ENCODE measurements around the gene LRRC75B.
"Not testable (repeated sequence)": the region's sequence is repeated elsewhere in the genome, so short reads cannot be mapped to it uniquely, and the experiment has no call there.

LRRC75B gene

DNA sequence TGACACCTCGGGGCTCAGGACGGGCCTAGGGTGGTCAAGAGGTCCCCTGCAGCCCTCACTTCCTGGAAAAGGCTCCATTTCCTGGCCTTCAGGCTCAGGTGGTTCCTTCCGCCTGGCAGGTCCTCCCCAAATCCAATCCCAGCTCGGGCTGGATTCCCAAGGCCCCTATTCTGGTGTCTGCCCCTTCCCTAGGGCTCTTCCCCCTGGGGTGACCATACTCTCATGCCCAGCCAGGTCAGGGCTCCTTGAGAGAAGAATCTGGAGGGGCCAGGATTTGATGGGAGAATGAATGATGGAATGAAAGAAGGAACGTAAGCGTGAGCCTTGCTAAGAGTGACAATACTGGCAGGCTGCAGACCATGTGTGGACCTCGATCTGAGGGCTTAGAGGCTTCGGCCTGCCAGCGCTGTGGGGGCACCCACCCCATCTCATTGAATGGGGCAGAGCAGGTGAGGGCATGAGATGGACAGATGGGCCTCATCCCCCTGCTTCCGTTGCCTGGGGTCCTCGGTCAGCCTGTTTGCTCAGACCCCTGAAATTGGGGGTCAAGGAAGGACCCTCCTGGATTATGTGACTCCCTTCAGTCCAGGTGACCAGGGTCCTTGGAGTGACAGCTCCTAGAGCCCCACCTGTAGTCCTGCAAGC, 9.4 kb upstream of the LRRC75B start:
- DNase-seq (ENCODE audit: low read depth in 2 of 2) = not testable (repeated sequence)

DNA sequence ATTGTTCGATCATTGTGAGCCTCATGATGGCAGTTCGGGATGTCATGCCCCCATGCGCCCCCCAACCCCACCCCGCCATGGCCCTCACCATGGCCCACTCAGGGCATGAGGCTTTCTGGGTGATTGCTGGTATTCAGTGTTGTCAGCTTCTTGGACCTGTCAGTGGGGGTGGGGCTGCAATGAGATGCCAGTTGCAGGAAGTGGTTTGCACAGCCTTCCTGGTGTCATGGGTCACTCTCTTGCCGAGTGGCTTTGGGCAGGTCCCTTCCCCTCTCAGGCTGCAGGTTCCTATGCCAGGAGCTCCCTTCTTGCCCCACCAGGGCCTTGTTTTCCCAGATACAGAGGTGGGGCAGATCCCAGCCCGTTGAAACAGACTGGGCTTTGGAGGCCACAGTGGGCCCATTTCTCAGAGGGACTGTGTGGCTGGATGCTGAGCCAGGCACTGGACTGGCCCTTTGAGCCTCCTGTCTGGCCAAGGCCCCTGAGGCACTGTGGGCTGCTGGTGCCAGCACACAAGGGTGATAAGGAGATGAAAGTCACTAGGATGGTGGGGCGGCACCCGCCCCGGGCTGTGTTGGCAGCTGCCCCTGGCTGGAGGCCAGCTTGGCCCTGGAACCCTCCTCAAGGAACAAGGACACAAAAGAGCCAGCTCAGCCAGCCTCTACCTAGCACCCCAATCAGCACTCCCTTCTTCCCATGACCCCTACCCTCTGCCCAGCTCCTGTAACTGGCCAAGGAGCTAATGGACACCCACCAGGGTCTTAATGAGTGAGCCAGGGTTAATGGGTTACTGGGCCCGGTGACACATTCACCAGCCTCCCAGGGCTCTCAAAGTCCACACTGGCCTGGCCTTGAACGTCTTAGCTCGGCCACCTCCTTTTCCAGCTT, 8.6 kb upstream of the LRRC75B start:
- DNase-seq (ENCODE audit: low read depth in 2 of 2) = no peak

- not testable (repeated sequence) for DNase-seq (ENCODE audit: low read depth in 2 of 2)
Observed at GRCh38 chr22:24599958-24600715, 7.3 kb upstream of the LRRC75B start.

GRCh38 chr22:24599514-24599913, 6.6 kb upstream of the LRRC75B start:
- DNase-seq (ENCODE audit: low read depth in 2 of 2) = no peak

GRCh38 chr22:24597076-24597475, 4.2 kb upstream of the LRRC75B start:
- DNase-seq (ENCODE audit: low read depth in 2 of 2) = not testable (repeated sequence)

GRCh38 chr22:24595863-24596262, 3.0 kb upstream of the LRRC75B start:
- no peak for DNase-seq (ENCODE audit: low read depth in 2 of 2)

DNA sequence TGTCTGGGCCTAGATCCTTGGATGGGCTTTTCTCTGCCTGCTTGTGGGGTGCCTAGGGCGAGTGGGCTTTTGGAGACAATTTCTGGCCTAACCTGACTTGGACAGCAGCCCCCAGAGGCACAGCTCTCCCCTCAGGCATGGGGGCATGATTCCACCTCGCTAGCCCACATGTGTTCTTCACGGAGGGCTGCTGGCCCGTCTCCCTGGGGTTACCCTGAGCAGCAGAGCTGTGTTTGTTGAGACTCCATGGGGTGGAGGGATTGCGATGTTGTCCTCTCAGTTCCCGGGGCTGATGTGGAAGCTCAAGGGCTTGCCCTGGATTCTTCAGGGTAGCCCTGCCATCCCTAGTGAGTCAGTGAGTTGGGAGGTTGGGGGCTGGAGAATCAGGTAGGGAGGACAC, 2.4 kb upstream of the LRRC75B start:
- DNase-seq (ENCODE audit: low read depth in 2 of 2) = no peak

GRCh38 chr22:24594569-24595120, 1.8 kb upstream of the LRRC75B start:
- DNase-seq (ENCODE audit: low read depth in 2 of 2) = no peak

- no peak for DNase-seq (ENCODE audit: low read depth in 2 of 2)
Observed at GRCh38 chr22:24593836-24594568, 1.1 kb upstream of the LRRC75B start.

DNA sequence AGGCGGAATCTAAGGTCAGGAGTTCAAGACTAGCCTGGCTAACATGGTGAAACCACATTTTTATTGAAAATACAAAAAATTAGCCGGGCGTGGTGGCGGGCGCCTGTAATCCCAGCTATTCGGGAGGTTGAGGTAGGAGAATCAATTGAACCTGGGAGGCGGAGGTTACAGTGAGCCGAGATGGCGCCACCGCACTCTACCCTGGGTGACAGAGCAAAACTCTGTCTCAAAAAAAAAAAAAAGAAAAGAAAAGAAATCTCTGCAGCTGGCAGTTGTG, 624 bp upstream of the LRRC75B start:
- DNase-seq (ENCODE audit: low read depth in 2 of 2) = not testable (repeated sequence)

DNA sequence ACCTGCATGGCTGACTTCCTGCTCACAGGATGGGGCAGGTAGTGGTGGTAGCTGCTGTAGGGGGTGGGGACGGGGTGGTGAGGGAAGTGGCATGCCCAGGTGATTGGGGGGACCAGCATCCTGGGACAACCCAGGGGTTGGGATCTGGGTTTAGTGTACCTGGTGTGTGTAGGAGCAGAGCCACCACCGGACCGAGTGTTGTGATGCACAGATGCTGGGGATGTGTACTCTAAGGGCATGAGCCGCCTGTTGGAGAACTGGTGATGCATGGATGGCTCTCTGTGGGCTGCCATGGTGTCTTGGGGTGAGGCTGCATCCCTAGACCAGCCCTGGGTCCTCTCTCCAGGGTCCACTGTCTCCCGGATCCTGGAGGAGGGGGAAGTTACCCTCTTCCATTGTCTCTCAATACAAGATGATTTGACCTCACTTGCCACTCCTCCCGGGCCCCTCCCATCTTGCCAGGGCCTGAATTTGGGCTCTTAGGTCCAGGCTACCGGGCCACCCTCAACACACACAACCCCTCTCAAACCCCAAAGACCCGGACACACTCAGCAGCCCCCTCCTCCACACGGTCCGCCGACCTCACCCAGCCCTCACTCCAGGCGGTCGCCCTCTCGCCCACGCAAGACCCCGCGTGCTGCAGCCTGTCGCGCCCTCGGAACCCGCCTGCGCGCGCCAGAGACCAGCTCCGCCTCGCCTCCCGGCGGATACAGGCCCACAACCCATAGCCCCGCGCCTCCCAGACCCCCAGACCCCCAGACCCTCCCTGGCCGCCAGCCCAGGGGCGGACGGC, 619 bp downstream of the LRRC75B start:
- no peak for DNase-seq (ENCODE audit: low read depth in 2 of 2)

- no peak for DNase-seq (ENCODE audit: low read depth in 2 of 2)
Observed at GRCh38 chr22:24591286-24591830, 1.5 kb downstream of the LRRC75B start.

GRCh38 chr22:24590596-24591173, 2.2 kb downstream of the LRRC75B start:
- DNase-seq (ENCODE audit: low read depth in 2 of 2) = no peak

- DNase-seq (ENCODE audit: low read depth in 2 of 2) = no peak
Observed at GRCh38 chr22:24589518-24590030, 3.3 kb downstream of the LRRC75B start.

GRCh38 chr22:24588757-24589481, 4.0 kb downstream of the LRRC75B start:
- no peak for DNase-seq (ENCODE audit: low read depth in 2 of 2)

DNA sequence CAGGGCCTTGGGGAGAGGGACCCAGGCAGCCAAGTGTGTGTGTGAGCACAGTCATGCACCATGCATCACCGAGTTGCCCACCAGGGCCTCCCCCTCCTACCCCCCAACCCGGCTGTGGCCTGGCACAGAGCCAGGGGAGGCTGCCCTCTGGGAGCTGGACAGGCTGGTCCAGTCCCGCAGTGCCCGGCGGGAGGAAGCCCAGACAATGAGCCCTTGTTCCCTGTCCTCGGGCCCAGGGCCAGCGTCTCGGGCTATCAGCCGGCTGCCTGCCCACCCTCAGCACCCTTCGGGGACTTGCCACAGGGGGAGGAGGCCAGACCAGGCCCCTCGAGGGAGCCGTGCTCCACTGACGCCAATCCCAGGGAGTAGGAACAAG, 4.5 kb downstream of the LRRC75B start:
- DNase-seq (ENCODE audit: low read depth in 2 of 2) = no peak

DNA sequence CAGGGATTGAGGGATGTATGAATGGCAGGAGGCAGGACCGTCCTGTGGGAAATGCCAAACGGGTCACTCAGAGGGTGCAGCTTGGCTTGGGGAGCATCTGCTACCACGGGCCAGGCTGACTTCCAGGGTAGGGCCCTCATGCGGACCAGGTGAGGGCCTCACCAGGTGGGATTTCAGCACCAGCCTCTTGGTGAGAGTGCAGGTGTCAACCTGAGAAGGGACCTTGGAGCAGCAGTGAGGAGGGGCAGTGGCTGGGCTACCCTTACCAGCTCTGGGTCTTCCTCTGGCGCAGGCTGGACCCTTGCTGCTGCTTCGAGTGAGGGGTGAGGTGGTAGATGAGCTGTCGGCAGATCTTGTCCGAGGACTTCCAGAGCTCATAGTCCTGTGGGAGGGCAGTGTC, 4.9 kb downstream of the LRRC75B start:
- no peak for DNase-seq (ENCODE audit: low read depth in 2 of 2)

DNA sequence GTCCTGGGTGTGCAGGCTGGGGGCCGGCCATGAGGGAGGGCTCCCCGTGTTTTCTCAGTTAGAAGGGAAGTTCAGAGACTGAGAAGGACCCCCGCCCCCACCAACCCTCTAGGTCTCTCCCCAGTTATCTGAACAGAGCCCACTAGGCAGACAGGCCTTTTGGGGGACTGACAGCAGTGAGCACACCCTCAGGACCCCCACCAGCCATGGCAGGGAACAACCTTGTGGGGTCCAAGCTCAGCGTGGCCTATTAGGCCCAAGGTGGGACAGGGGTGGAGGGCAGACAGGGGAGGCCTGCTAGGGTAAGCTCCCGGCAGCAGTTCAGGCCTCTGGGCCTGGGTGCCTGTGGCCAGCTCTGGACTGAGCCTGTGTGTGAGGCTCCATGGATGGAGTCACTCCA, 5.6 kb downstream of the LRRC75B start:
- DNase-seq (ENCODE audit: low read depth in 2 of 2) = no peak

- DNase-seq (ENCODE audit: low read depth in 2 of 2) = no peak
Observed at GRCh38 chr22:24585927-24586546, 6.8 kb downstream of the LRRC75B start.
